Right renal cortex interstitium (tissue), 3 donors: ENCODE results near the gene C14orf119. TPM values are rescaled to one million over a fixed set of nuclear protein-coding genes. Genes with fewer than 3 reads are reported as not detected.

Source experiments
- DNase-seq, 3 donors: peaks; one replicate each; pipeline ENCODE4 v3.0.0-alpha.2; 2013; ENCODE audit warnings: low read depth in 3 of 3, low spot score in 2 of 3
- polyA plus RNA-seq, 3 donors: library from polyadenylated mRNA; unstranded; fragments of 120-200 nt; gene quantifications; one replicate each; pipeline ENCODE4 v1.2.1, GENCODE V29; 2013; ENCODE audit not compliant: insufficient read length in 3 of 3

The C14orf119 gene
- 100 to 1,000 TPM in 1 of 3 donors, 10 to 100 TPM in 2; 90.1 to 102 (median 91.2) TPM for polyA plus RNA-seq

- DNase-seq = peak; percentile 99 to 100 (median 99)
These were observed at the start of gene C14orf119 for GRCh38 chr14:23095196-23096108. Gene C14orf119, plus strand, starts transcription at chr14:23095505. Its CDS starts 2,154 bp downstream, at chr14:23097659.

- DNase-seq = no peak
These were observed 48.2 kb upstream of the C14orf119 start for GRCh38 chr14:23047034-23047634.

DNA sequence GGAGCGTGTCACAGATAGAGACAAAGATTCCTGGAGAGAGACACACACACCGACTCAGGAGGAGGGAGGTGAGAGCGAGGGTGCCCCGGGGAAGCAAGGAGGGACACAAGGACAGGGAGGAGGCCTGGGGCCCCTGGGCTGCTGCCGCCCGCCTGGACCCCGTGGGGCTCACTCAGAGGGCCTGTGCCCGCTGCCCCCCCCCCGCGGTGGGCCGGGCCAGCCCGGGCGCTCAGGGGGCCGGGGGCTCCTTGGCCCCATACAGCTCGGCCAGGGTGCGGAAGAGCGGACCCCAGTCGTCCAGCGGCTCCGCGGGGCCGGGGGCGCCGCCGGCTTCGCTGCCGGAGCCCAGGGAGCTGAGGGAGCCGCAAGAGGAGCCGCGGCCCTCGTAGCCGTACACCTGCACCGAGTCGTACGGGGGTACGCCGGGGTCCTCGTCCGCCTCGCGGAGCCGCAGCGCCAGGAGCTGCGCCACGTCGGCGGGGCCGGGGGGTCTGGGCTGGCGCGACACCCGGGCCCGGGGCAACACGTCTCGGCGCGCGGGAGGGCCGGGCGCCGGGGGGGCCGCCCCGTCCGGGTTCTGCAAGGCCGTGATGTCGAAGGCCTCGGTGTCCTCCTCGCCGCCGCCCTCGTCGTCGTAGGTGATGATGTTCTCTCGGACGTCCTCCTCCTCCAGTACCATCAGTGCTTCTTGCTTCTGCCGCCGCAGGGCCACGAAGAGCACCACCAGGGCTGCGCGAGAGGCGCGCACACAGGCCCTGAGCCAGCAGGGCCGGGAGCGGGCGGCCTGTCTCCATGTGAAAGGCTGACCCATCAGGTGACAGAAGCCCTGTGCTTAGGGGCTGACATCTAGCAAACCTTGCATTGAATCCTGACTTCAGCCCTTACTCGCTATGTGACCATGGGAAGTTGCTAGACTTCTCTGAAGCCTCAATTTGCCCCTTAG is 47.3 kb upstream of the C14orf119 start:
- no peak for DNase-seq

- no peak for DNase-seq
These were observed 46.3 kb upstream of the C14orf119 start for GRCh38 chr14:23049011-23049410.

DNA sequence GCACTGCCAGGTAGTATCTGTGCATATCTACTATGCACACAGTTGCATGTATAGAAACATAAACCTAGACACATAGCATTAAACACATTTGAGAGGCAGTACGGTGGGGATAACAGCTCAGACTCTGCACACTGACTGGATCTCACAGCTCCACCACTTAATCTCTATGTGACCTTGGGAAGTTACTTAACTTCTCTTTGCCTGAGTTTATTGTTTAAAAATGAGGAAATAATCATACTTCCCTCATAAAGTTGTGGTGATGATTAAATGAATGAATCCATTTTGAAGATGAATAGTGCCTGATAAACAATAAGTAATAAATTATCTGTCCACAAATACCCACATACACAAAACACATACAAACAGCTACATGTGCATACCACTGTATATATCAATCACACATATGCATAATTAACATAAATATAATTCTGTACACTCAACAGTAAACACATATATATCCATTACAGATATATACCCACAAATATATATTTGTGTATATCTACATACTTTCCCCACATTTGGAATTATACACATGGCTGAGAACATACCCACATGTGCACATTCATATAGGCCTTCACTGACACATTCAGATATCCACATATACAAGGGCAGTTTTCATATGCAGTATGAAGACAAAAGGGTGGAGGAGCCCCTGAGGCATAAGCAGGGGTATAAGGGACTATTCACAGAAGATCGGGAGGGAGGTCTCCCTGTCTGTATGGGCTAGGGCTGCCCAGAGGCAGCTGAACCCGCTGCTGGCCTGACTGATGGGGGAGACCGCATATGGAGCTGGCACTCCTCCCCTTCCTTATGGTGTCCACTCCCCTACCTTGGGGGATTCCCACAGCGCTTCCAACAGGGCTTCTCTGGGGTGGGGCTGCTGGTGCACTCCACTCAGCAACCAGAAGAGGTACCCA is 43.9 kb upstream of the C14orf119 start:
- no peak for DNase-seq

DNA sequence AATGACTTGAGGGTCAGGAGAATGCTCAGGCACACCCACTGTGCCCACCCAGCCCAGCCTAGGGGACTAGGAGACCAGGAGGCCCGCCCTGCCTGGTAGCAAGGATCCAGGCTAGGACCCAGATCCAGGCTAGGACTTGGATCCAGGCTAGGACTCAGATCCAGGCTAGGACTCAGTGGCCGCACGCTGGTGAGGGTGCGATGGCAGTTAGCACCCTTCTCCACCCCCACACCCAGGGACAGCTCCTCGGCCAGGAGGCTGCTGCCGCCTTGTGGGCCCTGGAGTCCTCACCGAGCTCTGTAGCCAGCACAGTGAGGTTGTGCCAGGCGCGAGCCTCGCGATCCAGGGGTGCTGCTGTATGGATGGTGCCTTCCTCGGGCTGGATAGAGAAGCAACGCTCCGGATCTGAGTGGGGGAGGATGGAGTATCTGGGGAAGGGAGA is 43.1 kb upstream of the C14orf119 start:
- DNase-seq = no peak

GRCh38 chr14:23052671-23053070 is 42.6 kb upstream of the C14orf119 start:
- DNase-seq = no peak

DNA sequence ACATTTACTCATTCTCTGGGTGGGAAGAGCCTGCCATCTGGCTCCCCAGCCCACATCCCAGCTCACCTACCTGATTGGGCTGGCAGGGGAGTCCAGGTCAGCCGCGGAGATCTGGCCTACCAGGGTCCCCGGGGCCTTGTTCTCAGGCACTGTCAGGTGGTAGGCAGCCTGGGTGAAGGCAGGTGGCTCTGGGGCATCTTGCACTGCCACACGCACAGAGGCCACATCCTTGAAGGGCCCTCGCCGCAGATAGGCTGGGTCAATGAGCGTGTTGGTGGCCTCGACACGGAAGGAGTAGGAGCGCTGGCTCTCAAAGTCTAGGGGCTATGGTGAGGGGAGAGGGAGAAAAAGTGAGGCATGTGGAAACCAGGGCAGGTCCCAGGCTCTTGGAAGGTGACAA is 41.9 kb upstream of the C14orf119 start:
- DNase-seq = no peak

DNA sequence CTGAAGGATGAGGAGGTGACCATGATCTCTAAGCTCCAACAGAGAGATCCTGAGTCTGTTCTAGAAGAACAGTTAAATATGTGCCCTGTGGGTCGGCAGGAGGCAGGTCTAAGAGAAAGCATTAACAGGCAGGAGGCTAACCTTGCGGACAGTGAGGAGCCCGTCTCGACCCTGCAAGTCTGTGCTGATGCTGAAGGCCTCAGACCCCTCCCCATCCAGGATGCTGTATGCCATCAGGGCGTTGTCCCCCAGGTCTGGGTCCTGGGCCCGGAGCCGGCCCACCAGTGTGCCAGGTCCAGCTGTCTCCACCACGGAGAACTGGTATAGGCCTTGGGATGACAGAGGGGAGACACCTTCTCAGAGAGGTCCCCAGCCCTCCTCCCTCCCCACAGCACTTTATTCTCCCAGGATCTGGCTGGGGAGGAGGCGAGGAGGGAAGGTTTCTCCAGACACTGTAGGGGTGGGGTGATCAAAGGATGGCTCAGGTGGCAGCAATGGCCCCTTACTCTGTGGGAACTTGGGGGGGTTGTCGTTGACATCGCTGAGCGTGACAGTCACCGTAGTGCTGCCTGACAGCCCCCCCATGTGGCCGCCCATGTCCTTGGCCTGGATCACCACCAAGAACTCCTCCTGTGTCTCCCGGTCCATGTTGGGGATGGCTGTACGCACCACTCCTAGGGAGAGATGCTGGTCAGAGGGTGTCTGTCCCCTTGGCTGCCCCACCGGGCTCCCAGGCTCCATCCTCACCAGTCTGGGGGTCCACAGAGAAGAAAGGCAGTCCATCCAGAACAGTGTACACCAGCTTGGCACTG is 41.1 kb upstream of the C14orf119 start:
- no peak for DNase-seq

DNA sequence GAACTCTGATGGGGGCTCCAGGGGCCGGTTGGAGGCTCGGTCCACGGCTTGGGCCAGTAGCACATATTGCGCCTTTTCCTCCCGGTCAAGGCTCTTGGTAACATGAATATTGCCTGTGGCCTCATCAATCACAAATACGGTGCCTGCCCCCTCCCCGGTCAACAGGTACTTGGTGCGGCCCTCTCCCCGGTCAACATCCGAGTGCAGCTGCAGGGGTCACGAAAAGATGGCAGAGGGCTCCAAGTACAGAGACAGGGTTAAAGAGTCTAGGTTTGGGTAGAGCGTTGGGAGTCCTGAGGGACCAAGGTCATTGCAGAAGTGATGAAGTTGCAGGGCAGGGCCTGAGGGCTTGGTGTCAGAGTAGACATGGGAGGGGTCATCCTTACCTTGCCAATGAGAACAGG is 40.2 kb upstream of the C14orf119 start:
- DNase-seq = no peak

GRCh38 chr14:23055621-23056144 is 39.6 kb upstream of the C14orf119 start:
- DNase-seq = no peak

DNA sequence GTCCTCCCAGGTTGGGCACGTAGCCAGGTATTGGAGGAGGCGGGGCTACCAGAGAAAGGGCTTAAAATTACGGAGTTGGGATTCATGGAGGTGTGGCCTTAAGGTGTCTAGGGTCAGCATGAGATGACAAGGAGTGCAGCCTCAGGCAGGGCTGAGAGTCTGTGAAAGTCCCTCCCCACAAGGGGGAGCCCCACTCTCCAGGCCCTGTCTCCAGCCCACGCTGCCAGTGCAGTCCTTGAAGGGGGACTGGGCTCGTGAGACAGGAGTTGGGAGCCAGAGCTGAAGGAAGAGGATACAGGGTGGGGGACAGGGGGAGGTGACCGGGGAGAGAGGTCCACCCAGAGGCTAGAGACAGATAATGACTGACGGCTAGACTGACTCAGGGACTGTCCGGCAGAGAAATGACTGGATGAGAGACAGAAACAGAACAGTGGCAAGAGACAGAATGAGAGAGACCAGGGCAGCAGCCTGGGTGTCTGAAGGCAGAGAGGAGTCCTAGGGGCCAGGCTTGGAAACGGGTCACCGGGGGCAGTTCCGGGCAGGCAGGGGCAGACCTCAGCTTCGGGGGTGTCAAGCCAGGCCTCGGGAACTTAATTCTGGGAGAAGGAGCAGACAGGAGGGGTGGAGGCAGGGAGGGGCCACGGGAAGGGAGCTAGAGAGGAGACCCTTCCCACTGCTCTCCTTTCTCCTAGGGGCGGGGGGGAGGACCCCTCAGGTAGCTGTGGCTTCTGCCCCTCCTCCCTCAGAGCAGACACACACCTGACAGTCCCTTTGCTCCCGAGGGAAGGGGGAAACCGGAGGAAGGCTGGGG is 39.0 kb upstream of the C14orf119 start:
- DNase-seq = no peak

- DNase-seq = no peak
These were observed 38.1 kb upstream of the C14orf119 start, which contains the start of gene CDH24 for GRCh38 chr14:23056956-23057756. Gene CDH24, minus strand, starts transcription at chr14:23057520. Its CDS starts 1,787 bp downstream, at chr14:23055733.

GRCh38 chr14:23057757-23058653 is 37.3 kb upstream of the C14orf119 start:
- DNase-seq = peak in 2 of 3 donors; percentile 80 to 87

GRCh38 chr14:23058654-23059504 is 36.4 kb upstream of the C14orf119 start:
- DNase-seq = no peak
